ENCODE results near the gene LYZL6. TPM values are rescaled to one million over a fixed set of nuclear protein-coding genes. Genes with fewer than 3 reads are reported as not detected.

The LYZL6 gene
- total RNA-seq, 4 donors from 2014 or later = not detected

DNA sequence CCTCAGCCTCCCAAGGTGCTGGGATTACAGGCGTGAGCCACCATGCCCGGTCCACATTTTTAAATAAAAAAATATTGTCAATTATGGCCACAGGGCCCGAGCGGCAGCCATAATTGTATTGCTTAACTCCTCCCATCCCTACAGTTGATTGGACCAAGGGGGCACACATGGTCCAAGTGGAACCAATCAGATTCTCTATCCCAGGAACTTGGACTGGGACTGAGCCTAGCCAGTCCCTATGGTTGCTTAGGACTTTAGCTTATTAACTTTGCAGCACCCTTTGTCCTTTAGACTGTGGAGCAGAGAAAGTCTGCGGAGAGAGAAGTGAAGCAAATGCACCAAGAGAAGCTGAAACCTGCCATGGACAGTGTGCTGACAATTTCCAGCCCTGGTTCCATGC lies 7.5 kb downstream of the LYZL6 start:
- no peaks in the 10 kb centered on the region for H3K36me3 ChIP-seq
- H3K27ac ChIP-seq = no peak overlapping the region
- intact Hi-C loops (cut with DNase I) = no loop called here
- no peak overlapping the region for H3K4me3 ChIP-seq (replicated peaks in 1 of 3)
- 91 to 92% methylated on average over 5 of the region's 5 CpGs for WGBS, 2 donors
- no peaks in the 10 kb centered on the region for H3K4me1 ChIP-seq
- TF ChIP-seq POLR2A (IDR thresholded peaks at IDR 0.05) = no peak
- TF ChIP-seq, protein P1, sequence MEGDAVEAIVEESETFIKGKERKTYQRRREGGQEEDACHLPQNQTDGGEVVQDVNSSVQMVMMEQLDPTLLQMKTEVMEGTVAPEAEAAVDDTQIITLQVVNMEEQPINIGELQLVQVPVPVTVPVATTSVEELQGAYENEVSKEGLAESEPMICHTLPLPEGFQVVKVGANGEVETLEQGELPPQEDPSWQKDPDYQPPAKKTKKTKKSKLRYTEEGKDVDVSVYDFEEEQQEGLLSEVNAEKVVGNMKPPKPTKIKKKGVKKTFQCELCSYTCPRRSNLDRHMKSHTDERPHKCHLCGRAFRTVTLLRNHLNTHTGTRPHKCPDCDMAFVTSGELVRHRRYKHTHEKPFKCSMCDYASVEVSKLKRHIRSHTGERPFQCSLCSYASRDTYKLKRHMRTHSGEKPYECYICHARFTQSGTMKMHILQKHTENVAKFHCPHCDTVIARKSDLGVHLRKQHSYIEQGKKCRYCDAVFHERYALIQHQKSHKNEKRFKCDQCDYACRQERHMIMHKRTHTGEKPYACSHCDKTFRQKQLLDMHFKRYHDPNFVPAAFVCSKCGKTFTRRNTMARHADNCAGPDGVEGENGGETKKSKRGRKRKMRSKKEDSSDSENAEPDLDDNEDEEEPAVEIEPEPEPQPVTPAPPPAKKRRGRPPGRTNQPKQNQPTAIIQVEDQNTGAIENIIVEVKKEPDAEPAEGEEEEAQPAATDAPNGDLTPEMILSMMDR (IDR thresholded peaks at IDR 0.05) = no peak
- no peaks in the 10 kb centered on the region for H3K9me3 ChIP-seq
- no peak for DNase-seq
- no peaks in the 10 kb centered on the region for H3K27me3 ChIP-seq

- H3K36me3 ChIP-seq = no peaks in the 10 kb centered on the region
- H3K27ac ChIP-seq = no peak overlapping the region
- 82 to 85% methylated on average over 10 of the region's 10 CpGs for WGBS, 2 donors
- intact Hi-C loops (cut with DNase I) = no loop called here
- H3K27me3 ChIP-seq = no peaks in the 10 kb centered on the region
- peaks cover 11 to 12% of the 10 kb centered on the region in 2 donors for H3K4me1 ChIP-seq
- no peak for DNase-seq
- H3K9me3 ChIP-seq = no peaks in the 10 kb centered on the region
- TF ChIP-seq POLR2A (IDR thresholded peaks at IDR 0.05) = no peak
- TF ChIP-seq, protein P1 (IDR thresholded peaks at IDR 0.05) = no peak
- H3K4me3 ChIP-seq (replicated peaks in 1 of 3) = no peak overlapping the region
These were observed 8.8 kb downstream of the LYZL6 start for GRCh38 chr17:35934760-35935159.

GRCh38 chr17:35932586-35932985 lies 10.9 kb downstream of the LYZL6 start:
- H3K4me1 ChIP-seq = peaks cover 11 to 13% of the 10 kb centered on the region in 2 donors
- no peak overlapping the region for H3K4me3 ChIP-seq (replicated peaks in 1 of 3)
- intact Hi-C loops (cut with DNase I) = no loop called here
- DNase-seq = no peak
- H3K36me3 ChIP-seq = no peaks in the 10 kb centered on the region
- no peaks in the 10 kb centered on the region for H3K27me3 ChIP-seq
- H3K9me3 ChIP-seq = no peaks in the 10 kb centered on the region
- TF ChIP-seq, protein P1 (IDR thresholded peaks at IDR 0.05) = no peak
- no peak for TF ChIP-seq POLR2A (IDR thresholded peaks at IDR 0.05)
- H3K27ac ChIP-seq = no peak overlapping the region

GRCh38 chr17:35931794-35932425 lies 11.6 kb downstream of the LYZL6 start:
- Histone ChIP-seq H3K9me3 (no peaks in the 10 kb centered on the region), H3K4me3 (replicated peaks in 1 of 3) (no peak overlapping the region), H3K4me1 (peaks cover 11 to 13% of the 10 kb centered on the region in 2 donors), H3K27ac (no peak overlapping the region), H3K36me3 (no peaks in the 10 kb centered on the region), H3K27me3 (no peaks in the 10 kb centered on the region)
- DNase-seq = no peak
- intact Hi-C loops (cut with DNase I) = no loop called here
- TF ChIP-seq, protein P1 (IDR thresholded peaks at IDR 0.05) = no peak
- TF ChIP-seq POLR2A (IDR thresholded peaks at IDR 0.05) = no peak
- WGBS, 2 donors = 79 to 80% methylated on average over 6 of the region's 6 CpGs

DNA sequence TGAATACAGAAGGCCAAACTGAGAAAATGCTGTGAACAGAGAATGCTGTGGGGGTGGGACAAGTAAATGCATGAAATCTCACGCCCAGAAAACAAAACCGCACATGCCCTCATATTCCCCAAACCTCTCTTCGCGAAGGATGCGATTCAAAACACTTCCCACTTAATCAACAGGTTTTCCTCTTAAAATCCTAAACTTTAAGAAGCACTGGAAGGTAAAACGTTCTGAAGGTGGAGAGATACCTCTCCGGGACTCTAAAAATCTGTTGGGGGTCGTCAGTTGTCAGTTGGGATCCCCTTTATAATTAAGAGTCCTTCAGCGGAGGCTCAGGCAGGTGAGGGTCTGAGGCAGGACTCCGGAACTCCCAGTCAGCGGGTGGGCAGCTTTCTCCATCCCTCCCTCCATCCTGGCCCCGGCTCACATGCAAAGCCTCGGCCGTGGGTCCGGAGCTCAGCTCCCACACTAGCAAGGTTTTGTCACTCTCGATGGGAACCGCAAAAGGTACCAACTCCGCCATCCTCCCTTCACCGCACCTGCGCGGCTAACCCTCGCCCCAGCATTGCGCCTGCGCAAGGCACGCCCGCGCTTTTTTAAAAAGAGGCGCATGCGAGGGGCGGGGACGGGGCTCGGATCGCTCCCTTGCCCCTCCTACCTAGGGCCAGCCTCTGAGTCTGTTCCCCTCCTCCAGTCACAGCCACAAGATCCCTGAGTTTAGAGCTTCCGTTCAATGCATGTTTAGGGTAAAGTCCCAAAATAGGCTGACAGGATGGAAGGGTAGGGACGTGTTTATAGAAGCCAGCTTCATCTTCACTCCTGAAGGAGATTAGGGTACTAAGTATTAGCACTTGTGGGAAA lies 13.1 kb downstream of the LYZL6 start, which contains the start of gene RDM1:
Gene RDM1, minus strand, starts transcription at position 563 of the 855 bp plus-strand sequence. Its CDS starts 46 bp downstream, at position 517.
- no peaks in the 10 kb centered on the region for H3K36me3 ChIP-seq
- WGBS, 2 donors = 3 to 4% methylated on average over 30 to 32 of the region's 35 CpGs
- H3K9me3 ChIP-seq = no peaks in the 10 kb centered on the region
- no peak for TF ChIP-seq POLR2A (IDR thresholded peaks at IDR 0.05)
- TF ChIP-seq, protein P1 (IDR thresholded peaks at IDR 0.05) = no peak
- peak within 1 kb of the TSS in 1 of 3 donors; percentile 23 for H3K4me3 ChIP-seq (replicated peaks in 1 of 3)
- intact Hi-C loops (cut with DNase I) = no loop called here
- no peaks in the 10 kb centered on the region for H3K27me3 ChIP-seq
- H3K27ac ChIP-seq = no peak within 1 kb of the TSS
- peaks cover 11 to 13% of the 10 kb centered on the region in 2 donors for H3K4me1 ChIP-seq
- DNase-seq = peak; percentile 55 to 64

Data from thyroid gland (tissue), 4 donors.